HUES48 (cell line): ENCODE results near the gene POU2AF1.

Experiments
- H3K27ac ChIP-seq: one replicate; pipeline ENCODE4 v1.7.0; 2013; ENCODE audit warnings: low read depth, low read length, inconsistent platforms
- H3K27me3 ChIP-seq: 2 replicates; pipeline ENCODE4 v1.6.1; 2013; ENCODE audit warnings: mild to moderate bottlenecking, low read length; ENCODE audit not compliant: control insufficient read depth, insufficient read depth
- H3K36me3 ChIP-seq: 2 replicates; pipeline ENCODE4 v1.6.1; 2013; ENCODE audit warnings: low read length; ENCODE audit not compliant: control insufficient read depth, insufficient read depth
- H3K4me1 ChIP-seq: 2 replicates; pipeline ENCODE4 v1.6.1; 2013; ENCODE audit warnings: mild to moderate bottlenecking, low read length; ENCODE audit not compliant: control insufficient read depth, insufficient read depth
- H3K4me3 ChIP-seq: 2 replicates; pipeline ENCODE4 v1.5.1; 2013; ENCODE audit warnings: mild to moderate bottlenecking, low read depth, low read length
- H3K9ac ChIP-seq: 2 replicates; pipeline ENCODE4 v1.6.1; 2013; ENCODE audit warnings: mild to moderate bottlenecking, low read depth, low read length, moderate library complexity
- H3K9me3 ChIP-seq: 2 replicates; pipeline ENCODE4 v1.6.1; 2013; ENCODE audit warnings: low read length; ENCODE audit not compliant: control insufficient read depth, insufficient read depth

The POU2AF1 gene

GRCh38 chr11:111352231-111352746 lies 26.8 kb downstream of the POU2AF1 start:
- H3K4me3 ChIP-seq, result no peak overlapping the region
- H3K9ac ChIP-seq, result no peak overlapping the region
- H3K4me1 ChIP-seq, result no peaks in the 10 kb centered on the region
- H3K27me3 ChIP-seq, result no peaks in the 10 kb centered on the region
- H3K9me3 ChIP-seq, result no peaks in the 10 kb centered on the region
- no peak overlapping the region for H3K27ac ChIP-seq
- H3K36me3 ChIP-seq, result no peaks in the 10 kb centered on the region

- H3K36me3 ChIP-seq, result no peaks in the 10 kb centered on the region
Observed at GRCh38 chr11:111351374-111352055, 27.6 kb downstream of the POU2AF1 start.

GRCh38 chr11:111350811-111351210 lies 28.3 kb downstream of the POU2AF1 start:
- Histone ChIP-seq H3K27me3 (no peaks in the 10 kb centered on the region), H3K9ac (no peak overlapping the region), H3K4me3 (no peak overlapping the region), H3K36me3 (no peaks in the 10 kb centered on the region), H3K27ac (no peak overlapping the region), H3K9me3 (no peaks in the 10 kb centered on the region), H3K4me1 (no peaks in the 10 kb centered on the region)

More at GRCh38 chr11:111351374-111352055, 27.6 kb downstream of the POU2AF1 start:
- Histone ChIP-seq H3K4me3 (no peak overlapping the region), H3K27ac (no peak overlapping the region), H3K9me3 (no peaks in the 10 kb centered on the region), H3K9ac (no peak overlapping the region), H3K27me3 (no peaks in the 10 kb centered on the region), H3K4me1 (no peaks in the 10 kb centered on the region)

GRCh38 chr11:111349191-111349695 lies 29.8 kb downstream of the POU2AF1 start:
- Histone ChIP-seq H3K27me3 (no peaks in the 10 kb centered on the region), H3K4me1 (no peaks in the 10 kb centered on the region), H3K9me3 (no peaks in the 10 kb centered on the region), H3K4me3 (no peak overlapping the region), H3K9ac (no peak overlapping the region), H3K27ac (no peak overlapping the region), H3K36me3 (no peaks in the 10 kb centered on the region)

- no peaks in the 10 kb centered on the region for H3K27me3 ChIP-seq
- no peaks in the 10 kb centered on the region for H3K9me3 ChIP-seq
- H3K4me3 ChIP-seq, result no peak overlapping the region
- H3K4me1 ChIP-seq, result no peaks in the 10 kb centered on the region
- H3K9ac ChIP-seq, result no peak overlapping the region
- H3K36me3 ChIP-seq, result no peaks in the 10 kb centered on the region
- H3K27ac ChIP-seq, result no peak overlapping the region
Observed at GRCh38 chr11:111348147-111348546, 30.9 kb downstream of the POU2AF1 start.

GRCh38 chr11:111347723-111348115 lies 31.4 kb downstream of the POU2AF1 start:
- H3K9ac ChIP-seq, result no peak overlapping the region
- H3K9me3 ChIP-seq, result no peaks in the 10 kb centered on the region
- no peaks in the 10 kb centered on the region for H3K27me3 ChIP-seq
- H3K27ac ChIP-seq, result no peak overlapping the region
- H3K4me1 ChIP-seq, result no peaks in the 10 kb centered on the region
- no peaks in the 10 kb centered on the region for H3K36me3 ChIP-seq
- no peak overlapping the region for H3K4me3 ChIP-seq

GRCh38 chr11:111347002-111347722 lies 31.9 kb downstream of the POU2AF1 start:
- no peaks in the 10 kb centered on the region for H3K4me1 ChIP-seq

GRCh38 chr11:111344032-111344431 lies 35.0 kb downstream of the POU2AF1 start:
- H3K27me3 ChIP-seq, result no peaks in the 10 kb centered on the region
- H3K27ac ChIP-seq, result no peak overlapping the region
- H3K9ac ChIP-seq, result no peak overlapping the region
- H3K4me1 ChIP-seq, result no peaks in the 10 kb centered on the region
- H3K9me3 ChIP-seq, result 0 out of 2 replicates have a peak, but pooled peaks cover 9% of the 10 kb centered on the region
- H3K4me3 ChIP-seq, result no peak overlapping the region
- H3K36me3 ChIP-seq, result no peaks in the 10 kb centered on the region

More at GRCh38 chr11:111347002-111347722, 31.9 kb downstream of the POU2AF1 start:
- Histone ChIP-seq H3K36me3 (no peaks in the 10 kb centered on the region), H3K27ac (no peak overlapping the region), H3K27me3 (no peaks in the 10 kb centered on the region), H3K9me3 (no peaks in the 10 kb centered on the region), H3K4me3 (no peak overlapping the region), H3K9ac (no peak overlapping the region)

- H3K27ac ChIP-seq, result no peak overlapping the region
- H3K36me3 ChIP-seq, result no peaks in the 10 kb centered on the region
- H3K9me3 ChIP-seq, result 0 out of 2 replicates have a peak, but pooled peaks cover 9% of the 10 kb centered on the region
- H3K4me3 ChIP-seq, result no peak overlapping the region
- no peaks in the 10 kb centered on the region for H3K27me3 ChIP-seq
- H3K9ac ChIP-seq, result no peak overlapping the region
- H3K4me1 ChIP-seq, result no peaks in the 10 kb centered on the region
Observed at GRCh38 chr11:111342329-111342728, 36.7 kb downstream of the POU2AF1 start.

GRCh38 chr11:111339758-111340388 lies 39.2 kb downstream of the POU2AF1 start:
- H3K27ac ChIP-seq, result no peak overlapping the region
- H3K9me3 ChIP-seq, result 0 out of 2 replicates have a peak, but pooled peaks cover 9% of the 10 kb centered on the region
- no peaks in the 10 kb centered on the region for H3K36me3 ChIP-seq
- H3K27me3 ChIP-seq, result no peaks in the 10 kb centered on the region
- H3K4me3 ChIP-seq, result no peak overlapping the region
- H3K4me1 ChIP-seq, result peaks cover 20% of the 10 kb centered on the region
- no peak overlapping the region for H3K9ac ChIP-seq
